Keratinocyte (primary cell): ENCODE data around the gene TYW1B.

Experiments
- CTCF ChIP-seq, 3 experiments: IDR thresholded peaks in 1 of 3; conservative IDR thresholded peaks in 1 of 3; optimal IDR thresholded peaks in 1 of 3; 2 replicates in 2 of 3; 3 replicates in 1 of 3; pipeline versions ENCODE3 to v1.5.1; 2011; ENCODE audit warnings: low read length in 3 of 3, mild to moderate bottlenecking in 3 of 3, moderate library complexity in 2 of 3, control low read depth in 1 of 3, inconsistent platforms in 1 of 3; ENCODE audit not compliant: insufficient read depth in 2 of 3; ENCODE audit errors: extremely low read depth in 1 of 3
- EZH2 ChIP-seq: IDR thresholded peaks from one replicate; pipeline ENCODE4 v1.6.1; 2012; ENCODE audit warnings: inconsistent platforms, mild to moderate bottlenecking, low read length, moderate library complexity

GRCh38 chr7:72754312-72754711 lies 73.7 kb downstream of the TYW1B start:
- no peak for TF ChIP-seq CTCF (optimal IDR thresholded peaks at IDR 0.05 in 1 of 3, IDR thresholded peaks at IDR 0.05 in 1 of 3, conservative IDR thresholded peaks at IDR 0.05 in 1 of 3; ENCODE audit: extremely low read depth in 1 of 3, insufficient read depth in 2 of 3, low read length in 3 of 3)
- TF ChIP-seq EZH2: no peak
